ENCODE measurements around the gene JCAD. TPM values are rescaled to one million over a fixed set of nuclear protein-coding genes. Genes with fewer than 3 reads are reported as not detected.
"Not testable (repeated sequence)": the region's sequence is repeated elsewhere in the genome, so short reads cannot be mapped to it uniquely, and the experiment has no call there.

Gene JCAD
- polyA plus RNA-seq, 1 of the 3 experiments (the other 2 are of a cell fraction), result 19.0 TPM

DNA sequence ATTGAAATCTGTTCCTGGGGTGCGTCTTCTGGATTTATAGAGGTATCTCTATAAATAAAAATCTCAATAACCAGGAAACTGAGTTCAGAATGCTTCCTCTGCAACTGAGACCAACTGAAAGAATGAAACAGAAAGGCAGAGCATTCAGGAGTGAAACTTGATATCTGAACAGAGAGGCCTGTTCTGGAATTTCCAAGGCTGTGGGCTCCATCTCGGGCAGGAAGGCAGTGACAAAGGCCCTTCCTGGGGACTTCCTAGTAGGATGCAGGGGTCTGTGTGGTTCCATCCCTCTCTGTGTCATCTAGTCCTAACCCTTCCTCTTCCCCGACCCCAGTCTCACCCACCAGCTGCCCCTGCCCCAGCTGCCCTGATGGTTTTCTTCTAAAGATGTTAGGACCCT is 52.0 kb downstream of the JCAD start:
- Histone ChIP-seq H4K20me1 (ENCODE audit: insufficient read depth) (no peaks in the 10 kb centered on the region), H3K4me1 (ENCODE audit: control insufficient read depth in 1 of 2, insufficient read depth in 2 of 2, low read depth in 1 of 2, low read length in 1 of 2) (peaks cover 0 to 15% of the 10 kb centered on the region in 2 experiments; a peak in 1 of 4 replicates), H3K4me3 (ENCODE audit: low read depth in 2 of 2, low read length in 1 of 2) (no peak overlapping the region), H3K79me2 (ENCODE audit: insufficient read depth) (no peaks in the 10 kb centered on the region), H3F3A (replicated peaks; ENCODE audit: insufficient read depth) (peaks cover 10% of the 10 kb centered on the region), H3K36me3 (replicated peaks in 1 of 2; ENCODE audit: control insufficient read depth in 1 of 2, insufficient read depth in 2 of 2, low read length in 1 of 2) (no peaks in the 10 kb centered on the region), H3K9me3 (no peaks in the 10 kb centered on the region), H2AFZ (ENCODE audit: low read depth) (no peak overlapping the region), H3K27ac (ENCODE audit: low read depth in 2 of 2, low read length in 1 of 2) (no peak overlapping the region), H3K9me2 (no peaks in the 10 kb centered on the region), H3K4me2 (no peak overlapping the region), H3K9ac (no peak overlapping the region), H3K27me3 (ENCODE audit: insufficient read depth) (no peaks in the 10 kb centered on the region)
- no peak for DNase-seq
- 45% methylated on average over 3 of the region's 3 CpGs for WGBS (ENCODE audit: low lambda C conversion rate)
- ChIA-PET POLR2A (no interaction called here), CTCF (interaction anchor here (9.4 kb wide), 1 partner anchor 9 kb away, joined by 70 read pairs; no protein-coding TSS in a partner anchor)
- TF ChIP-seq, protein P1, sequence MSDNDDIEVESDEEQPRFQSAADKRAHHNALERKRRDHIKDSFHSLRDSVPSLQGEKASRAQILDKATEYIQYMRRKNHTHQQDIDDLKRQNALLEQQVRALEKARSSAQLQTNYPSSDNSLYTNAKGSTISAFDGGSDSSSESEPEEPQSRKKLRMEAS (IDR thresholded peaks at IDR 0.05; ENCODE audit: low read depth), result no peak
- no peak for TF ChIP-seq SMC3 (IDR thresholded peaks at IDR 0.05; ENCODE audit: low read depth, low read length)
- TF ChIP-seq CHD2 (IDR thresholded peaks at IDR 0.05; ENCODE audit: low read length, partially characterized antibody), result no peak
- TF ChIP-seq POLR2AphosphoS5 (IDR thresholded peaks at IDR 0.05; ENCODE audit: low read depth, low read length), result no peak
- TF ChIP-seq RXRA (IDR thresholded peaks at IDR 0.05; ENCODE audit: borderline replicate concordance, low read depth), result no peak
- no peak for TF ChIP-seq CTCF (IDR thresholded peaks at IDR 0.05)

GRCh38 chr10:30006410-30006809 is 53.0 kb downstream of the JCAD start:
- ChIA-PET POLR2A (no interaction called here), CTCF (interaction anchor here (9.4 kb wide), 1 partner anchor 8 kb away, joined by 70 read pairs; no protein-coding TSS in a partner anchor)
- Histone ChIP-seq H3K27ac (ENCODE audit: low read depth in 2 of 2, low read length in 1 of 2) (no peak overlapping the region), H3K9ac (no peak overlapping the region), H3K4me2 (no peak overlapping the region), H3K4me1 (ENCODE audit: control insufficient read depth in 1 of 2, insufficient read depth in 2 of 2, low read depth in 1 of 2, low read length in 1 of 2) (peaks cover 2 to 25% of the 10 kb centered on the region in 2 experiments; a peak in 3 of 4 replicates), H3K4me3 (ENCODE audit: low read depth in 2 of 2, low read length in 1 of 2) (no peak overlapping the region), H4K20me1 (ENCODE audit: insufficient read depth) (no peaks in the 10 kb centered on the region), H3K79me2 (ENCODE audit: insufficient read depth) (no peaks in the 10 kb centered on the region), H3K9me2 (no peaks in the 10 kb centered on the region), H2AFZ (ENCODE audit: low read depth) (no peak overlapping the region), H3K9me3 (no peaks in the 10 kb centered on the region), H3K27me3 (ENCODE audit: insufficient read depth) (no peaks in the 10 kb centered on the region), H3F3A (replicated peaks; ENCODE audit: insufficient read depth) (peaks cover 10% of the 10 kb centered on the region), H3K36me3 (replicated peaks in 1 of 2; ENCODE audit: control insufficient read depth in 1 of 2, insufficient read depth in 2 of 2, low read length in 1 of 2) (no peaks in the 10 kb centered on the region)
- no peak for TF ChIP-seq FOSL2 (IDR thresholded peaks at IDR 0.05; ENCODE audit: borderline replicate concordance, low read depth)
- TF ChIP-seq, protein P1 (IDR thresholded peaks at IDR 0.05; ENCODE audit: low read depth), result no peak
- no peak for TF ChIP-seq MXI1 (IDR thresholded peaks at IDR 0.05; ENCODE audit: low read depth, low read length)
- TF ChIP-seq, protein P2, sequence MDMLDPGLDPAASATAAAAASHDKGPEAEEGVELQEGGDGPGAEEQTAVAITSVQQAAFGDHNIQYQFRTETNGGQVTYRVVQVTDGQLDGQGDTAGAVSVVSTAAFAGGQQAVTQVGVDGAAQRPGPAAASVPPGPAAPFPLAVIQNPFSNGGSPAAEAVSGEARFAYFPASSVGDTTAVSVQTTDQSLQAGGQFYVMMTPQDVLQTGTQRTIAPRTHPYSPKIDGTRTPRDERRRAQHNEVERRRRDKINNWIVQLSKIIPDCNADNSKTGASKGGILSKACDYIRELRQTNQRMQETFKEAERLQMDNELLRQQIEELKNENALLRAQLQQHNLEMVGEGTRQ (IDR thresholded peaks at IDR 0.05; ENCODE audit: borderline replicate concordance, low read depth, low read length), result no peak
- TF ChIP-seq JUND (IDR thresholded peaks at IDR 0.05), result no peak
- no peak for TF ChIP-seq NFIC (IDR thresholded peaks at IDR 0.05; ENCODE audit: borderline replicate concordance)
- TF ChIP-seq, protein P3, sequence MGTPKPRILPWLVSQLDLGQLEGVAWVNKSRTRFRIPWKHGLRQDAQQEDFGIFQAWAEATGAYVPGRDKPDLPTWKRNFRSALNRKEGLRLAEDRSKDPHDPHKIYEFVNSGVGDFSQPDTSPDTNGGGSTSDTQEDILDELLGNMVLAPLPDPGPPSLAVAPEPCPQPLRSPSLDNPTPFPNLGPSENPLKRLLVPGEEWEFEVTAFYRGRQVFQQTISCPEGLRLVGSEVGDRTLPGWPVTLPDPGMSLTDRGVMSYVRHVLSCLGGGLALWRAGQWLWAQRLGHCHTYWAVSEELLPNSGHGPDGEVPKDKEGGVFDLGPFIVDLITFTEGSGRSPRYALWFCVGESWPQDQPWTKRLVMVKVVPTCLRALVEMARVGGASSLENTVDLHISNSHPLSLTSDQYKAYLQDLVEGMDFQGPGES (IDR thresholded peaks at IDR 0.05; ENCODE audit: low read depth, low read length), result no peak
- no peak for TF ChIP-seq GATA2 (CRISPR knock-in tag; IDR thresholded peaks at IDR 0.05)
- TF ChIP-seq TAF1 (IDR thresholded peaks at IDR 0.05; ENCODE audit: borderline replicate concordance, low read depth, low read length), result no peak
- TF ChIP-seq RCOR1 (IDR thresholded peaks at IDR 0.05; ENCODE audit: low read length), result no peak
- no peak for TF ChIP-seq SMC3 (IDR thresholded peaks at IDR 0.05; ENCODE audit: low read depth, low read length)
- no peak for TF ChIP-seq ELF1 (IDR thresholded peaks at IDR 0.05)
- TF ChIP-seq SIN3A (IDR thresholded peaks at IDR 0.05; ENCODE audit: borderline replicate concordance, low read depth, low read length), result no peak
- no peak for TF ChIP-seq FOXJ3 (CRISPR knock-in tag; IDR thresholded peaks at IDR 0.05)
- 86% methylated on average over 8 of the region's 8 CpGs for WGBS (ENCODE audit: low lambda C conversion rate)
- DNase-seq, result no peak

DNA sequence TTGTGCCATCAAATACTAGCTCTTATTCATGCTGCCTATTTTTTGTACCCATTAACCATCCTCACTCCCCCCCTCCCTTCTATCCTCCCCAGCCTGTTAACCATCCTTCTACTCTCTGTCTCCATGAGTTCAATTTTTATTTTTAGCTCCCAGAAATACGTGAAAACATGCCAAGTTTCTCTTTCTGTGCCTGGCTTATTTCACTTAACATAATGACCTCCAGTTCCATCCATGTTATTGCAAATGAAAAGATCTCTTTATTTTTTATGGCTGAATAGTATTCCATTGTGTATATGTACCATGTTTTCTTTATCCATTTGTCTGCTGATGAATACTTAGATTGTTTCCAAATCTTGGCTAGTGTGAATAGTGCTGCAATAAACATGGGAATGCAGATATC is 54.3 kb downstream of the JCAD start:
- Histone ChIP-seq H3F3A (replicated peaks; ENCODE audit: insufficient read depth) (peaks cover 20% of the 10 kb centered on the region), H3K4me1 (ENCODE audit: control insufficient read depth in 1 of 2, insufficient read depth in 2 of 2, low read depth in 1 of 2, low read length in 1 of 2) (peaks cover 2 to 34% of the 10 kb centered on the region in 2 experiments; a peak in 3 of 4 replicates)
- DNase-seq; H3K36me3 ChIP-seq (replicated peaks in 1 of 2; ENCODE audit: control insufficient read depth in 1 of 2, insufficient read depth in 2 of 2, low read length in 1 of 2); H3K27me3 ChIP-seq (ENCODE audit: insufficient read depth); H3K4me3 ChIP-seq (ENCODE audit: low read depth in 2 of 2, low read length in 1 of 2); H3K27ac ChIP-seq (ENCODE audit: low read depth in 2 of 2, low read length in 1 of 2); H3K9me3 ChIP-seq; H3K4me2 ChIP-seq; H2AFZ ChIP-seq (ENCODE audit: low read depth); H4K20me1 ChIP-seq (ENCODE audit: insufficient read depth); H3K79me2 ChIP-seq (ENCODE audit: insufficient read depth); H3K9ac ChIP-seq; H3K9me2 ChIP-seq; POLR2A ChIA-PET: not testable (repeated sequence)
- 19% methylated on average over 1 of the region's 1 CpG for WGBS (ENCODE audit: low lambda C conversion rate)
- CTCF ChIA-PET, result interaction anchor here (1.0 to 1.9 kb wide), 2 partner anchors 16 to 237 kb away, joined by 4 to 8 read pairs; no protein-coding TSS in a partner anchor
